HepG2 (cell line): ENCODE data around the gene HDAC5. TPM values are rescaled to one million over a fixed set of nuclear protein-coding genes. Genes with fewer than 3 reads are reported as not detected.

ENCODE experiments used
- CC2D1A ChIP-seq: sonication (generic); formaldehyde crosslinking; IDR thresholded peaks from 2 replicates; pipeline ENCODE4 v1.8.1; 2023; ENCODE audit warnings: mild to moderate bottlenecking, missing genetic modification reagents
- DMAP1 ChIP-seq: IDR thresholded peaks from 2 replicates; pipeline ENCODE4 v1.6.1; 2016
- FOXA3 ChIP-seq: IDR thresholded peaks from 2 replicates; pipeline ENCODE4 v1.6.1; 2016; ENCODE audit warnings: missing genetic modification reagents, missing compliant biosample characterization
- GTF3A ChIP-seq: sonication (generic); formaldehyde crosslinking; conservative IDR thresholded peaks from 2 replicates; pipeline ENCODE4 v1.4.0; 2020; ENCODE audit warnings: mild to moderate bottlenecking, missing genetic modification reagents
- HNF4A ChIP-seq: sonication (generic); formaldehyde crosslinking; IDR thresholded peaks from 2 replicates; pipeline ENCODE4 v1.4.0; 2020; ENCODE audit warnings: missing genetic modification reagents
- HNF4G ChIP-seq, 2 experiments: sonication (generic) in 1 of 2; formaldehyde crosslinking in 1 of 2; IDR thresholded peaks; 2 replicates each; pipeline versions ENCODE4 v1.4.0 to v1.6.1; 2011 to 2020; ENCODE audit warnings: borderline replicate concordance in 2 of 2, low read depth in 2 of 2, mild to moderate bottlenecking in 2 of 2, low read length in 1 of 2, missing genetic modification reagents in 1 of 2, moderate library complexity in 1 of 2
- IRF2 ChIP-seq: IDR thresholded peaks from 2 replicates; pipeline ENCODE4 v1.6.1; 2018; ENCODE audit warnings: missing genetic modification reagents, missing compliant biosample characterization
- IRX3 ChIP-seq: sonication (generic); formaldehyde crosslinking; IDR thresholded peaks from 2 replicates; pipeline ENCODE4 v1.8.1; 2023; ENCODE audit warnings: mild to moderate bottlenecking, low read depth, missing genetic modification reagents, borderline replicate concordance
- MBD4 ChIP-seq: IDR thresholded peaks from 2 replicates; pipeline ENCODE4 v1.6.1; 2012; ENCODE audit warnings: low read length, inconsistent platforms, borderline replicate concordance
- STAG1 ChIP-seq: sonication (generic); formaldehyde crosslinking; IDR thresholded peaks from 2 replicates; pipeline ENCODE4 v1.4.0; 2020; ENCODE audit warnings: missing genetic modification reagents
- ZNF101 ChIP-seq: sonication (generic); formaldehyde crosslinking; IDR thresholded peaks from 2 replicates; pipeline ENCODE4 v1.4.0; 2020; ENCODE audit warnings: mild to moderate bottlenecking, low read depth, missing genetic modification reagents, borderline replicate concordance
- ZNF136 ChIP-seq: sonication (generic); formaldehyde crosslinking; IDR thresholded peaks from 2 replicates; pipeline ENCODE4 v1.8.1; 2022; ENCODE audit warnings: low read depth, mild to moderate bottlenecking, moderate library complexity, missing genetic modification reagents
- ZNF143 ChIP-seq: sonication (generic); formaldehyde crosslinking; IDR thresholded peaks from 2 replicates; pipeline ENCODE4 v1.4.0; 2020; ENCODE audit warnings: missing genetic modification reagents
- ZNF550 ChIP-seq: sonication (generic); formaldehyde crosslinking; IDR thresholded peaks from 2 replicates; pipeline ENCODE4 v1.4.0; 2020; ENCODE audit warnings: mild to moderate bottlenecking, missing genetic modification reagents, borderline replicate concordance
- ZNF577 ChIP-seq: sonication (generic); formaldehyde crosslinking; IDR thresholded peaks from 2 replicates; pipeline ENCODE4 v1.4.0; 2020; ENCODE audit warnings: mild to moderate bottlenecking, low read depth, missing genetic modification reagents, borderline replicate concordance
- ZNF724P ChIP-seq: sonication (generic); formaldehyde crosslinking; IDR thresholded peaks from 2 replicates; pipeline ENCODE4 v1.8.0; 2022; ENCODE audit warnings: missing genetic modification reagents, borderline replicate concordance
- ZZZ3 ChIP-seq: sonication (generic); formaldehyde crosslinking; IDR thresholded peaks from 2 replicates; pipeline ENCODE4 v1.4.0; 2020; ENCODE audit warnings: missing genetic modification reagents, mild to moderate bottlenecking, borderline replicate concordance
- polyA plus RNA-seq, 8 experiments: library from polyadenylated mRNA; depleted of rRNA in 3 of 8; stranded (reverse) in 7 of 8; unstranded in 1 of 8; fragments of >200 nt; fragmentation: Illumina TruSeq in 4 of 8; extraction: Trizol in 4 of 8; gene quantifications; 2 replicates each; pipeline versions ENCODE4 v1.2.1 to v1.2.3, GENCODE V29; 2011 to 2016; ENCODE audit warnings: low read depth in 4 of 8, missing spikeins in 1 of 8, mixed read lengths in 1 of 8; ENCODE audit not compliant: insufficient read depth in 1 of 8
- total RNA-seq, 5 experiments: library from RNA; depleted of rRNA; stranded (reverse); fragments of >200 nt; fragmentation: Illumina TruSeq; extraction: Trizol; gene quantifications; 2 replicates each; pipeline ENCODE4 v1.2.3, GENCODE V29; 2016; ENCODE audit warnings: low read depth in 1 of 5
- TF ChIP-seq, protein P1 (sequence below): sonication (generic); formaldehyde crosslinking; IDR thresholded peaks from 2 replicates; pipeline ENCODE4 v1.4.0; 2020; ENCODE audit warnings: missing genetic modification reagents
- TF ChIP-seq, protein P2 (sequence below): sonication (generic); formaldehyde crosslinking; IDR thresholded peaks from 2 replicates; pipeline ENCODE4 v1.8.0; 2022; ENCODE audit warnings: mild to moderate bottlenecking, missing genetic modification reagents; ENCODE audit not compliant: insufficient replicate concordance
- TF ChIP-seq, protein P3 (sequence below): sonication (generic); formaldehyde crosslinking; IDR thresholded peaks from 2 replicates; pipeline ENCODE4 v1.8.1; 2023; ENCODE audit warnings: missing genetic modification reagents, inconsistent platforms, borderline replicate concordance
- TF ChIP-seq, protein P4 (sequence below): IDR thresholded peaks from 2 replicates; pipeline ENCODE4 v1.6.1; 2012; ENCODE audit warnings: inconsistent platforms

The HDAC5 gene
- total and polyA plus RNA-seq, 2 of the 13 experiments (the other 11 are each of a cell fraction or from before 2014, with no cell fraction given), result 46.4 to 85.4 TPM

DNA sequence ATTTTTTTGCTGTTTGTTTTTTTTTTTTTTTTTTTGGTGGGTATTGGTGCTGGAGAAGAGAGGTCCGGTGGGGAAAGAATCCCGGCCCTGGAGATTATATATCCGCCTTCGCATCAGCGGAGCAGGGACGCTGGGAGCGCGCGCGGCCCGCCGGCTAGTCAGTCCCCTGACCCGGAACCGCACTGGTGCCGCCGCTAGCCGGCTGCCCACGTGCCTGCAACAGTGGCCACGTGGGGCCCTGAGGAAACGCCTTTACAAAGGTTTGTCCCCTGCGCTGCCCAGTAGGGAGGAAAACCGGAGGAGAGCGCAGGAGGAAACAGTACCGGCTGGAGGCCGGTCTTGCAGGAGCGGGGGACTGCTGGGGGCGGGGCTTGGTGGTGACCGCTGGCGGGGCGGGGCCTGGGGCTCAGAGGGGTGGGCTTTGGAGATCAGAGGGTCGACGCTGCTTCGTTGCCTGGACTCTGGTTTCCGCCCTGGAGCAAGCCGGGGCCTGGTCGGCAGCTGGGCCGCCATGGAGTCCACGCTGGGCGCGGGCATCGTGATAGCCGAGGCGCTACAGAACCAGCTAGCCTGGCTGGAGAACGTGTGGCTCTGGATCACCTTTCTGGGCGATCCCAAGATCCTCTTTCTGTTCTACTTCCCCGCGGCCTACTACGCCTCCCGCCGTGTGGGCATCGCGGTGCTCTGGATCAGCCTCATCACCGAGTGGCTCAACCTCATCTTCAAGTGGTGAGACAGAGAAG lies 52.8 kb downstream of the HDAC5 start, which contains the start of gene G6PC3 (continued):
- TF ChIP-seq, protein P1, sequence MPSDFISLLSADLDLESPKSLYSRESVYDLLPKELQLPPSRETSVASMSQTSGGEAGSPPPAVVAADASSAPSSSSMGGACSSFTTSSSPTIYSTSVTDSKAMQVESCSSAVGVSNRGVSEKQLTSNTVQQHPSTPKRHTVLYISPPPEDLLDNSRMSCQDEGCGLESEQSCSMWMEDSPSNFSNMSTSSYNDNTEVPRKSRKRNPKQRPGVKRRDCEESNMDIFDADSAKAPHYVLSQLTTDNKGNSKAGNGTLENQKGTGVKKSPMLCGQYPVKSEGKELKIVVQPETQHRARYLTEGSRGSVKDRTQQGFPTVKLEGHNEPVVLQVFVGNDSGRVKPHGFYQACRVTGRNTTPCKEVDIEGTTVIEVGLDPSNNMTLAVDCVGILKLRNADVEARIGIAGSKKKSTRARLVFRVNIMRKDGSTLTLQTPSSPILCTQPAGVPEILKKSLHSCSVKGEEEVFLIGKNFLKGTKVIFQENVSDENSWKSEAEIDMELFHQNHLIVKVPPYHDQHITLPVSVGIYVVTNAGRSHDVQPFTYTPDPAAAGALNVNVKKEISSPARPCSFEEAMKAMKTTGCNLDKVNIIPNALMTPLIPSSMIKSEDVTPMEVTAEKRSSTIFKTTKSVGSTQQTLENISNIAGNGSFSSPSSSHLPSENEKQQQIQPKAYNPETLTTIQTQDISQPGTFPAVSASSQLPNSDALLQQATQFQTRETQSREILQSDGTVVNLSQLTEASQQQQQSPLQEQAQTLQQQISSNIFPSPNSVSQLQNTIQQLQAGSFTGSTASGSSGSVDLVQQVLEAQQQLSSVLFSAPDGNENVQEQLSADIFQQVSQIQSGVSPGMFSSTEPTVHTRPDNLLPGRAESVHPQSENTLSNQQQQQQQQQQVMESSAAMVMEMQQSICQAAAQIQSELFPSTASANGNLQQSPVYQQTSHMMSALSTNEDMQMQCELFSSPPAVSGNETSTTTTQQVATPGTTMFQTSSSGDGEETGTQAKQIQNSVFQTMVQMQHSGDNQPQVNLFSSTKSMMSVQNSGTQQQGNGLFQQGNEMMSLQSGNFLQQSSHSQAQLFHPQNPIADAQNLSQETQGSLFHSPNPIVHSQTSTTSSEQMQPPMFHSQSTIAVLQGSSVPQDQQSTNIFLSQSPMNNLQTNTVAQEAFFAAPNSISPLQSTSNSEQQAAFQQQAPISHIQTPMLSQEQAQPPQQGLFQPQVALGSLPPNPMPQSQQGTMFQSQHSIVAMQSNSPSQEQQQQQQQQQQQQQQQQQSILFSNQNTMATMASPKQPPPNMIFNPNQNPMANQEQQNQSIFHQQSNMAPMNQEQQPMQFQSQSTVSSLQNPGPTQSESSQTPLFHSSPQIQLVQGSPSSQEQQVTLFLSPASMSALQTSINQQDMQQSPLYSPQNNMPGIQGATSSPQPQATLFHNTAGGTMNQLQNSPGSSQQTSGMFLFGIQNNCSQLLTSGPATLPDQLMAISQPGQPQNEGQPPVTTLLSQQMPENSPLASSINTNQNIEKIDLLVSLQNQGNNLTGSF, result peak; percentile 14
- TF ChIP-seq, protein P2, sequence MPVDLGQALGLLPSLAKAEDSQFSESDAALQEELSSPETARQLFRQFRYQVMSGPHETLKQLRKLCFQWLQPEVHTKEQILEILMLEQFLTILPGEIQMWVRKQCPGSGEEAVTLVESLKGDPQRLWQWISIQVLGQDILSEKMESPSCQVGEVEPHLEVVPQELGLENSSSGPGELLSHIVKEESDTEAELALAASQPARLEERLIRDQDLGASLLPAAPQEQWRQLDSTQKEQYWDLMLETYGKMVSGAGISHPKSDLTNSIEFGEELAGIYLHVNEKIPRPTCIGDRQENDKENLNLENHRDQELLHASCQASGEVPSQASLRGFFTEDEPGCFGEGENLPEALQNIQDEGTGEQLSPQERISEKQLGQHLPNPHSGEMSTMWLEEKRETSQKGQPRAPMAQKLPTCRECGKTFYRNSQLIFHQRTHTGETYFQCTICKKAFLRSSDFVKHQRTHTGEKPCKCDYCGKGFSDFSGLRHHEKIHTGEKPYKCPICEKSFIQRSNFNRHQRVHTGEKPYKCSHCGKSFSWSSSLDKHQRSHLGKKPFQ (CRISPR knock-in tag), result peak; percentile 49
- TF ChIP-seq GTF3A (CRISPR knock-in tag), result no peak
- TF ChIP-seq ZNF724P, result peak; percentile 97
- no peak for TF ChIP-seq MBD4
- TF ChIP-seq ZZZ3, result peak; percentile 73; the same call in 1 of the 2 replicates
- TF ChIP-seq, protein P3, sequence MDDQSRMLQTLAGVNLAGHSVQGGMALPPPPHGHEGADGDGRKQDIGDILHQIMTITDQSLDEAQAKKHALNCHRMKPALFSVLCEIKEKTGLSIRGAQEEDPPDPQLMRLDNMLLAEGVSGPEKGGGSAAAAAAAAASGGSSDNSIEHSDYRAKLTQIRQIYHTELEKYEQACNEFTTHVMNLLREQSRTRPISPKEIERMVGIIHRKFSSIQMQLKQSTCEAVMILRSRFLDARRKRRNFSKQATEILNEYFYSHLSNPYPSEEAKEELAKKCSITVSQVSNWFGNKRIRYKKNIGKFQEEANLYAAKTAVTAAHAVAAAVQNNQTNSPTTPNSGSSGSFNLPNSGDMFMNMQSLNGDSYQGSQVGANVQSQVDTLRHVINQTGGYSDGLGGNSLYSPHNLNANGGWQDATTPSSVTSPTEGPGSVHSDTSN (CRISPR knock-in tag), result 0 out of 2 replicates have a peak, but pooled peaks have one; percentile 7
- TF ChIP-seq IRF2 (CRISPR knock-in tag), result peak; percentile 99
- peak; percentile 85 for TF ChIP-seq FOXA3 (CRISPR knock-in tag)
- TF ChIP-seq HNF4G (IDR thresholded peaks at IDR 0.05; ENCODE audit: borderline replicate concordance, low read depth, low read length), result peak; percentile 12; the same call in 1 of the 2 replicates
- TF ChIP-seq HNF4G (CRISPR knock-in tag; IDR thresholded peaks at IDR 0.05; ENCODE audit: borderline replicate concordance, low read depth), result peak; percentile 38; the same call in 1 of the 2 replicates
- peak; percentile 92; the same call in 1 of the 2 replicates for TF ChIP-seq ZNF136
- TF ChIP-seq ZNF577 (CRISPR knock-in tag), result peak; percentile 76; the same call in 1 of the 2 replicates
- TF ChIP-seq, protein P4, sequence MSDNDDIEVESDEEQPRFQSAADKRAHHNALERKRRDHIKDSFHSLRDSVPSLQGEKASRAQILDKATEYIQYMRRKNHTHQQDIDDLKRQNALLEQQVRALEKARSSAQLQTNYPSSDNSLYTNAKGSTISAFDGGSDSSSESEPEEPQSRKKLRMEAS, result peak; percentile 100
- peak; percentile 54; the same call in 1 of the 2 replicates for TF ChIP-seq ZNF550 (CRISPR knock-in tag)
- peak; percentile 74 for TF ChIP-seq ZNF143
- peak; percentile 93 for TF ChIP-seq IRX3 (CRISPR knock-in tag)
- TF ChIP-seq ZNF101 (CRISPR knock-in tag), result no peak
- peak; percentile 100 for TF ChIP-seq DMAP1 (CRISPR knock-in tag)
- TF ChIP-seq STAG1 (CRISPR knock-in tag), result peak; percentile 30; the same call in 1 of the 2 replicates
- TF ChIP-seq HNF4A (CRISPR knock-in tag), result no peak; the same call in 1 of the 2 replicates
- peak; percentile 42; the same call in 1 of the 2 replicates for TF ChIP-seq CC2D1A (CRISPR knock-in tag)
